Limb (tissue), 2 donors: ENCODE measurements around the gene TRAF7.

Source experiments
- DNase-seq, 2 donors: peaks; one replicate each; pipeline ENCODE4 v3.0.0-alpha.2; 2016; ENCODE audit errors: extremely low spot score in 2 of 2

The TRAF7 gene

DNA sequence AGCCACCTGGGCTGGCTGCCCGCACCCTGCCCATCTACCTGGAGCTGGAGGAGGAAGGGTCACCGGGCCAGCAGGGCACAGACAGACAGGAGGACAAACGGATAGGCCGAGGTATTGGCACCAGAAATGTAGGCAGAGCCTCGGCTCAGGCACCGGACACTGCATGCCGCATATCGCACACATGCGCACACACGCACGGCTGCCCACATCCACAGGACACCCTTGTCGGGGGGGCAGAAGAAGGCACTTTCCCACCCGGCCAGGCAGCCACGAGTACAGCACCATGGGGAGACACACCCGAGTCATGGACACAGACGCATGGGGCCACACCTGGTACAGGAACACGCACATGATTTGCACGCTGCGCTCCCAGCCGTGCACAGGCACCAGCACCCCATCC is 26.4 kb downstream of the TRAF7 start:
- no peak for DNase-seq

DNA sequence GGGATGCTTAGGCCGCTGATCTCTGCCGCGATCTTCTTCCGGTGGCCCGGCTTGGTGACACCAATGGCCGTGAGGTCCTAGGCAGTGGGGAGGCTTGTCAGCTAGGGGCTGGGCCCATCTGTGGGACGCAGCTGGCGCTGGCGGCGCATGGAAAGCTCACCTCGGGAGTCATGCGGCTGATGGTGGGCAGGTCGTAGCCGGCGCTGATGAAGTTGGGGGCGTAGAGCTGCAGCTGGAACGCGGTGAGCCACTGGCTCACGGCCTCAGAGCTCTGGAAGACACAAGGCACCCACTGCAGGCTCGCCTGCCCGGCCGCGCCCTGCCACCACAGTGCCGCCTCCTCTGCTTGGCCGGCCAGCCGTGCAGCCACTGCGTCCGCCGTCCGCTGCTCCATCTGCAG is 28.1 kb downstream of the TRAF7 start:
- no peak for DNase-seq

DNA sequence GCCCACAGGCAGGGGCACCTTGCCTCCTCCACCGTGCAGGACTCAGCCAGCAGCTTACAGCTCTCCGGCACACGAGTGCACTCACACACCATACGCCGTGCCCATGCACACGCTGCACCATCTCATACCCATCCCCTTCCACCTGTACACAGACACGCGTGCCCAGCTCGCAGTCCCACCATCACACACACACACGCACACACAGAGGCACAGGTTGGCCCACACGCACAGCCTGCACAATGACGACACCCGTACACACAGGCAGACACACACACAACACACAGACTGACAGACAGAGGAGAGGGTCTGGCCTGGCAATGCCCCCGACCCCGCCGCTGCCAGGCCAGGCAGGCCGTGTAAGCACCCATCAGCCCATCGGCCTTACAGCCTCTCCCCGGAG is 28.8 kb downstream of the TRAF7 start:
- no peak for DNase-seq

DNA sequence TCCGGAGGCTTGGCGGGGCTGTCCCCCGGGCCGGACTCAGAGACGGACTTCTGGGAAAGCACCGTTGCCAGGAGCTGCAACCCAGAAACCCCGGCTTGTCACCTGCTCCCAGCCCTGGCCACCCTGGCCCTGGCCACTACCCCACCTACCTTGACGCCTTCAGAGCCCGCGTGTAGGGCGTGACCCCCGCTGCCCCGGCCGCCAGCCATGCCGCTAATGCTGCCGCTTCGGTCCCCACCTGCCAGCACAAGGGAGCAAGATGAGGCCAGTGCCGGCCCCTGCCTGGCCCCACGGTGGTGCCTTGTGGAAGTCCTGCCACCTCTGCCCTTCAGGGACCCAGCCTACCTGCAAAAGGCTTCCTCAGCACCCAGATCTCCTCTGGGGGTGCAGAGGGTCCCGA is 29.4 kb downstream of the TRAF7 start:
- no peak for DNase-seq

DNA sequence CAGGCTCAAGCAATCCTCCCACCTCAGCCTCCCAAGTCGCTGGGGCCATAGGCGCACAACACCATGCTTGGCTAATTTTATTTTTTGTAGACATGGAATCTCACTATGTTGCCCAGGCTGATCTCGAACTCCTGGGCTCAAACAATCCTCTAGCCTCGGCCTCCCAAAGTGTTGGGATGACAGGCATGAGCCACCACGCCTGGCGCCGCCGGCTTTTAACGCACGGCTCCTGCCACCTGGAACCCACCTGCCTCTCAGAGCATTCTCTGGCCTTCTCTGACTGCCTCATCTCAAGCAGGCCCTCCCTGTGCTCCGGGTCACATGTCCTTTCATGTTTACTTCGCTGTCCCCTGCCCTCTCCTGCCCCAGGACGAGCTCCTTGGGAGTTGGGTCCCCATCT is 30.5 kb downstream of the TRAF7 start:
- DNase-seq = no peak

DNA sequence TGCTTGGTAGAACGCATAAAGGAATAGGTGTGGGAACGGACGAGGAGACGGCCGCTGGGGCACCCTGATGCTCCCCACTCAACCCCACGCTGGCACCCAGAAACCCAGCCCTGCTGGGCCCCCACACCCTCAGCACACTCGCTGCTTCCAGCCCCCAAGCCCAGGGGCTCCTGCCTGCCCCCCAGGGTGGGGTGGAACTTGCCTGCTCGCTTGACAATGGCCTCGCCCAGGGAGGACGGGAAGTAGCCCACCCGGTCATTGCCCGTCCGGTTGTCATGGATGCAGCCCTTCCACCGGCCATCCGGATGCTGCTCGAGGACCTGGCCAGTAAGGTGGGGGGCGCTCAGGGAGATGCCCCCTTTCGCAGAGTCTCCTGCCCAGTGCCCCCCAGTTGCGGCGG is 30.9 kb downstream of the TRAF7 start:
- DNase-seq = no peak

DNA sequence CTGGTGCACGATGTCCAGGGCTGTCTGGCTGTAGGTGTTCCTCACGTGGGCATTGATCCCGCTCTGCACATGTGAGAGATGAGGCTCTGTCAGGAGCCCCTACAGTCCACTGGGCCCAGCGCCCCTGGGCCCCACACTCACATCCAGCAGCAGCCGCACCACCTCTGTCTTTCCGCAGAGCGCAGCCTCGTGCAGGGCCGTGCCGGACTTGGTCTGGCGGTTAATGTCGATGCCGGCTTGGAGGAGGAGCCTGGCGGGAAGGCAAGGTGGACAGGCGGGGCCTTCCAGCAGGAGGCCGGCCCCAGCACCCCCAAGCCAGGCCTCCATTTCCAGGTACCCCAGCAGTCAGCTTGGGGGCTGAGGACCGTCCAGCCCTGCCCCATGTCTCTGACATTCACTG is 31.6 kb downstream of the TRAF7 start:
- no peak for DNase-seq

DNA sequence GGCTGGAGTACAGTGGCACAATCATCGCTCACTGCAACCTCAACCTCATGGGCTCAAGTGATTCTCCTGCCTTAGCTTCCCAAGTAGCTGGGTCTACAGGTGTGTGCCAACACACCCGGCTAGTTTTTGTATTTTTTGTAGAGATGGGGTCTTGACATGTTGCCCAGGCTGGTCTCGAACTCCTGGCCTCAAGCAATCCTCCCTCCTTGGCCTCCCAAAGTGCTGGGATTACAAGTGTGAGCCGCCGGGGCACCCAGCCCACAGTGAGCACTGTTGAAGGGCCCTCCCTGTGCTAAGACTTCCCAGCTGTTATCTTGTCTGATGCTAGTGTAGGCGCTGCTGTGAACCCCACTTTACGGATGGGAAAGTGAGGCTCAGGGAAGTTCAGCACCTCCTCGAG is 32.8 kb downstream of the TRAF7 start:
- no peak for DNase-seq

DNA sequence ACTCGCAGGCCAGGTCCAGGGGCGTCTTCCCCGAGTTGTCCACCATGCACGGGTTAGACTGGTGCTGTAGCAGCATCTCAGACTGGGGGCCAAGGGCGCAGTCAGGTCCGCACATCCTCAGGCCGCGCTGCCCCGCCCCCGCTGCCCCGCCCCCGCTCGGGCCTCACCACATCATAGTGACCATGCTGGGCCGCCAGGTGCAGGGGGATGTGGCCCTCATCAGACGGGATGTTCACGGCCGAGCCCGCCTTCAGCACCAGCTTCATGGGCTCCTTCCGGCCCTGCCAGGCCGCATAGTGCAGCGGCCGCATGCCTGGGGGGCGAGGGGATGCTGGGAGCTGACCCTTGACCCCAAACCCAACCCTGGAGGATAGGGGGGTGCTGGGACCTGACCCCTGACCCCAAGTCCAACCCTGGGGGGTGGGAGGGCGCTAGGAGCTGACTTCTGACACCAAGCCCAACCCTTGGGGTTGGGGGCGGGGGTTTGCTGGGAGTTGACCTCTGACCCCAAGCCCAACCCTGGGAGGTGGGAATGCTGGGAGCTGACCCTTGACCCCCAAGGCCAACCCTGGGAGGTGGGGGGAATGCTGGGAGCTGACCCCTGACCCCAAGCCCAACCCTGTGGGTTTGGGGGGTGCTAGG is 33.8 kb downstream of the TRAF7 start:
- no peak for DNase-seq

DNA sequence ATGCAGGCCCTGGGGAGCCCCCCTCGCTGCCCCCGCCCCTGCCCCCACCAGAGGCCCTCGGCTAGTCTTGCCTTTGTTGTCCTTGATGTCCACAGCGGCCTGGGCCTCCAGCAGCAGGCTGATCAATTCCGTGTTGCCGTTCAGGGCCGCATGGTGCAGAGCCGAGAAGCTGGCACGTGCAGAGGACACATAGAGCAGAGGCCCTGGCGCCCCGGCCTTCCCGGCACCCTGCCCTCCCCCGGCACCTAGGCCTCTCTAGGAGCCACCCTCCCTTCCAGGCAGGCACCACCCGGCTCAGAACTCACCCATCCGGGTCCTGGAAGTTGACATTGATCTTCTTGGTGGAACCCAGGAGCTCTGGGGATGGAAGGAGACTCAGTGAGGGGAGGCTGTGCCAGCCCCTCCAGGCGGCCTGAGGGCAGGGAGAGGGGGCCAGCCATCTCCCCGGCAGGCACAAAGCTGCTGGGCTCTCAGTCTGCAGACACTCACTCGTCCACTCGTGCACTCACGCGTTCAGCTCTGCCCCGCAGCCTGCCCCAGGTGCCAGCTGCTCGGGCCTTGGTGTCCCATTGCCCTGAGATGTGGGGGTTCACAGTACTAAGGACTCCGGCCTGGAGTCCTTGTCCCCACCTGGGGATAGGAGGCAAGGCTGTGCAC is 34.5 kb downstream of the TRAF7 start:
- no peak for DNase-seq

DNA sequence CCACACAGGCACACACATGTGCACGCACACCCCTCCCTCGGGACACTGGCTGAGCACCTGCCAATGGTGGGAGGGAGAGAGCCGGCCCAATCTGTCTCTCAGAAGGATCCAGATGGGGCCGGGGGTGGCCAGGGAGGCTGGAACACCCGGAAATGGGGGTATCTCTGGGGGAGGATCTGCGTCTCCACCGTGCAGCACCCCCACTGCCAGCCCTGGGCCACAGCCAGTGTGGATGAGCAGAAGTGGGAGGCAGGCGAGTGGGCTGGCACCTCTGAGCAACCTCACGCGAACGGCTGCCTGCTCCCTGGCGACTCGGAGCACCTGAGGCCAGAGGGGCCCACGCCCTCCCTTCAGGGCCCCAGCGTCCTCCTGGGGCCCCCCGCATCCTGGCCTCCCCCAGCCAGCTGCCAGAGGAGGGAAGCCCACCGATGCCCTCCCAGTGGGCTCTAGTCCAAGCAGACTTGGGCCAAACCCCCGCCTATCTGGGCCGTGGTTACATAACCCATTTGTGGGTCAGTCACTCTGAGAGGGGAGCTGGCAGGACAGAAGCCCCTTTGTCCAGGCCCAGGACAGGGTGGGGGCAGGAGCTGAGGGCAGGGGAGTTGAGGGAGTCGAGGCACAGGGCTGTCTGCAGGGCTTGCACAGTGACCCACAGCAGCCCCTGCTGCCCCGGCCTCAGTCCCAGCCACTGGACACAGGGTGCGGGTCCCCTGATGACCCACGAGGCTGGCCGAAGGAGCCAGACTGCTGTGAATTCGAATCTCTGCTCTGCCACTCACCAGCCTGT is 35.3 kb downstream of the TRAF7 start:
- no peak for DNase-seq

DNA sequence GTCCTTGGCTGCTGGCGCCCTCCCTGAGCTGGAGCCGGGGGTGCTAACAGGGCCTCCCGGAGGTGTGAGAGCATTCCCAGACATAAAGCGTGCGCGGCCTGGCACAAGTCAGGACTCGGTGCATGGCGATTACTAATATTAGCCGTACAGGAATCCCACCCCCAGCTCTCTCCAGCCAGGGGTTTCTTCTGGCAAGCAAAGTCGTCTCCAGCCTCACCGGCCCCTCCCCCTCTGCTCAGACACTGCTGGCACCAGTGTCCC is 35.8 kb downstream of the TRAF7 start:
- DNase-seq = no peak

DNA sequence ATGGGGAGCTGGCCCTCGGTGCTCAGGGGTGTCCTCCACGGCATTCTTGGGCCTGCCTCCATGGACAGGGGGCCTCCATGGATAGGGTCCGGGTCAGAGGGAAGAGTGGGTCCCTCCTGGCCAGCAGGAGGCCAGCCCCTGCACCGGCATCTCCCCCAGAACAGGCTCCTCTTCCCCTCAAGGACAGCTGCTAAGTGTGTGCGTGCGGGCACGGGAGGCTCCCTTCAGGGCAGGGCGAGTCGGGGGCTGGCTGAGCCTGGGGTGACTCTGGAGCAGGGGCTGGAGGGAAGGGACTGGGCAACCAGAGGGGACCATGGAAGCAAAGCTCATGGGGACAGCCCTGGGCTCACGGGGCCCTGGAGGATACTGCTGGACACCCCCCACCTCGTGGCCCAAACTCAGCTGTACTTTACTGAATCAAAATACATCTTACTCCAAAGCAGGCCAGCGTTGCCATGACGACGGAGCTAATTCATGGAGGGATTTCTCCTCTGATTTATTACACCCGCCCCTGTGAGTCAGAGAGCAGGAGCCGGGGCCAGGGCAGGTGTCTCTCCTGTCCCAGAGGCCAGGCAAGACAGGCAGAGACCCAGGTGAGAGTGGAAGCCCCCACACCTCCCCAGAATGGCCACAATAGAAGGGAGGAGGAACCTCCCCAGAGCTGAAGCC is 38.7 kb downstream of the TRAF7 start:
- no peak for DNase-seq

DNA sequence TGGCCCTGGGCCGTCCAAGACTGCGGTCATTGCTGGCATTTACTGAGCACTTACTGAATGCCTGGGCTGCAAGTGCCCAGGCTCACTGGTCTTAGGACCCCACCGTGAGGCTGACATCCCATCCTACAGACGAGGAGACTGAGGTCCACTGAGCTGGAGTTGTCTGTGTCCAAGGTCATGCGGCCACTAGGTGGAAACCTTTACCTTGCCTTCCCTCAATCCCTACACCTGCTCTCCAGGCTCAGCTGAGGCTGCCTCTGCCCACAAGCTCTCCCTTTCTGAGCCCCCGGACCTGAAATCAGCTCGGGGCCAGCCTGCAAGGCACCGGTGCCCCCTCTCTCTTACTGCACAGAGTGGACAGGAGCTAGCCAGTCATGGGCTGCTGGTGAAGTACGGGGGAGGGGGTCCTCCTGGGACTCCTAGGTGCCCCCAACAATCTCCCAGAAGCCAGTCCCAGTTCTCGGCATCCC is 39.3 kb downstream of the TRAF7 start:
- DNase-seq = peak in 1 of 2 donors; percentile 60

DNA sequence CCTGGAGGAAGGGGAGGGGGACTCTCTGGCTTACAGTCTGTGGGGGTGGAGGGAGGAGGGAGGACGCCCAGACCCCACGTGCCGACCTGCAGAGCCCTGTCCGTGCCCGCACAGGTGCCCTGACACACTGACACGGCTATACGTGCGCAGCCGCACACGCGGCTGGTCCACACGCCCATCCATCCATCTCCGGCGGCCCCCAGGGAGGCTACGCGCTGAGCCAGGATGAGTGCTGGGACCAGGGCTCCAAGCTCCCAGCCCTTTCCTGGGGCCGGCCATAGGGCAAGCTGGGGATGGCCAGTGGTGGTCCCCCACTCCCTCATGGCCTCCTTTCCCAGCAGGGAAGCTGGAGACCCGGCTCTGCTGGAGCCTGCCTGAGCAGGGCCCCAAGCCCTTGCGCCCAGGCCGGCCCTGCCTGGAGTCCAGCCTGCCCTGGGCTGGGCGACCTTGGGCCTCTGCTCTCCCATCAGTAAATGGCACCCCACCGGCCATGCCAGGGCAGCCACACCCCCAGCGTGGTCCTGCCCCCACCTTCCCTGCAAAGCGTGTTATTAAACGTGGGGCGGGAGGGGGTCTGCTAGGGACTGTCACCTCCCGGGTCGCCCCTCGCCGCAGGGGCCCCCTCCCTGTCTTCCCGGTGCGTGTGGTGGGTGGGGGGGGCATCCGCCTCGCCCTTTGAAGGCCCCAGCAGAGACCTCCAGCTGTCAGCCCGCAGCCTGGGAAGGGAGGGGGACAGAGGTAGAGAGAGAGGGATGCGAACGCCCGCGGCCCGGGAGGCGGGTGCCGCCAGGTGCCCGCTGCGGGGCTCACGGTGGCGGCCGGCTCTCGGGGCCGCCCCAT is 40.0 kb downstream of the TRAF7 start:
- DNase-seq = no peak

DNA sequence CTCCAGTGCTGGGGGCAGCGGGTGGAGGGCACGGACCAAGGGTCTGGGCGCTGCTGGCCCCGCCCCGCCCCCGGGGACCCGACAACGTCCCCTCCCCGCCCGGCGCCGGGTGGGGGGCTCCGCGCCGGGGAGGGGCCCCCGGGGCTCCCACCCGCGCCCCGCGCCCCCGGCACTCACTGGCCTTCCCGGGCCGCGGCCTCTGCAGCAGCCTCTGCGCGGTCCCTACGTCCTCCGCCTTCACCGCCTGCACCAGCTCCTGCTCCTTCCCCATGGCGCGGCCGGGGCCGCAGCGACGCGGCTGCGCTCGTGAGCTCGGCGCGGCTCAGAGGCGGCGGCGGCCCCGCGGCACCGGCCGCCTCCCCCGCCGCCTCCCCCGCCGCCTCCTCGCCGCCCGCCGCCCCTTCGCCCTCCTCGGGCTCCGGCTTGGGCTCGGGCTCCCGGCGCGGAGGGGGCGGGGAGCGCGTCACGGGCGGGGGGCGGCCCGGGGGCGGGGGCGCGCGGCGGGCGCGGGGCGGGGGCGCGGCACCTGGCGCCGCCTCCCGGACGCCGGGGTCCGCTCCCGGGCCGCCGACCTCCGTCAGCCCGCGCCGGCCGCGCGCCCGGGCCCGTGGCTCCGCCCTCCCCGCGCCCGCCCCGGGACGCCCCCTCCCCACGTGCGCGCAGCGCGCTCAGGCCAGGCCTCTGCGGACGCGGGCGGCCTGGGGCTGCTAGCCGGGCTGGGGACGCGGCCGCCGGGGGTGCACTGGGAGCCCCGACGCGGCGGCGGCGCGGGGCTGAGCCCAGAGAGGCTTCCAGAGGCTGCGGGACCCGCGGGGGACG is 40.8 kb downstream of the TRAF7 start, which contains the start of gene CASKIN1:
CASKIN1 (minus strand) TSS at position 444 of the 819 bp plus-strand sequence; CDS start at position 271, 173 bp downstream.
- no peak for DNase-seq

DNA sequence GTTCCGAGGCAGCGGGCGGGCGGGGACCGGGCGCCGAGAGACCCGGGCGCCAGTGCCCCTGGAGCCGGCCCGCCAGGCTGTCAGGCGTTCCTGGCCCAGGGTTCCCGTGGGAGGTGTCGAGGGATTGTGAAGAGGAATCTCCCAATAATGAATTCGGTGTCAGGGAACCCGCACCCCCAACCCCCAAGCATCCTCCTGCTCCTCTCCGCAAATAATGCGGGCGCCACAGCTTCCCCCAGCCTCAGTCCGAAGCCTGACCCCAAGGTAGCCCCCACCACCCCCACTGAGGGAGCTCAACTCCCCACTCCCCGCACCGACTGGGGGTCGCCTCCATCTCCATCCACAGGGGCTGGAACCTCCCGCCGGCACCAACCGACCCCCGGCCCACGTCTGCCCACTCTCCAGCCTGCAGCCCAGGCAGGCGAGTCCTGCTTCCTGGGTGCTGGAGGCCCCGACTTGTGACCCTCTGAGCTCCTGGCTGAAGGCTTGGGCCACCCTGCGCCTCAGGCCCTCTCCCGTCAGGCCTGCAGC is 41.5 kb downstream of the TRAF7 start:
- no peak for DNase-seq

DNA sequence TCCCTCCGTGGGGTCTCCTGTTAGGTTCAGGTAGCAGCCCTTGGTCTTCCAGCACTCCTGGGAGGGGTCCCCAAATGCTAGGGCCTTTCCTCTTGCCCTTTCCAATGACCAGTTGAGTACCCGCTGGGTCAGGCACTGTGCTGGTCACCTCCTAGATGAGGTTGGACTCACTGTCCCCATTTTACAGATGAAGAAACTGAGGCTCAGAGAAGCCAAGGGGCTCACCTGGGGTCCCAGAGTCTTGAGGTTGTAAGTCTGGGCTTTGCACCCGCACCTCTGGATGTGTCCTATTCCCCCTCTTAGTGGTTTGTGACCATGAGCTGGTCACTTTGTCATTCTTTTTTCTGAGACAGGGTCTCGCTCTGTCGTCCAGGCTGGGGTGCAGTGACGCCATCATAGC is 42.2 kb downstream of the TRAF7 start:
- no peak for DNase-seq

DNA sequence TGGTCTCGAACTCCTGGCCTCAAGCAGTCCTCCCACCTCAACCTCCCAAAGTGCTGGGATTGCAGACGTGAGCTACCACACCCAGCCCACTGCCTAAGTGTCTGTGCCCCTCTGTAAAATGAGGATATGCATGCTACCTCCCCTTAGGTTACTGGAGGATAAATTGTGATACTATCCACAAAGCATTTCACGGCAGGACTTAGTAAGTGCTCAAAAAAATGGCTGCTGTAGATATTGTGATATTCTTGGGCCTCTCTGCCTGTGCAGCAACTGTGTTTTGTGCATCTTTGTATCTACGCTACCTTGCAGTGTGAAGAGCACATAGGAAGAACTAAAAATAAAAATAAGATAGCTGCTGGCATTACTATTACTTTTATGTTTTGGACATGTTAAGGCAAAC is 42.7 kb downstream of the TRAF7 start:
- no peak for DNase-seq

DNA sequence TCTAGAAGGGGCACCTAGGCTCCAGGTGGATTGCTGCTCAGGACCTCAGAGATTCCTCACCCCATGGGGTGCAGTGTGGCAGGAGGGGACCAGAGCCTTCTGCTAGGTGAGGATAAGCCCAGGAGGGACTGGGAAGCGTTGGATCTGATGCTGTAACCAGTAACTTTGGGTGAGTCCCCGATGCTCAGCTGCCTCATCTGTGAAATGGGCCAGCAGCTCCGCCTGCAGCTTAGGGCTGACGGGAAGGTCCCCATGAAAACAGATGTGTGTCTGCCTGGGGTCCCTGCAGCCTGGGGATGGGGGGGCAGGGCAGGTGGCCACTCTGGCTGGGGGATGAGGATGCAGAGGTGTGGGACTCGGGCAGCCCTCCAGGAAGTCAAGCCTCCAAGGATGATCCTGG is 43.5 kb downstream of the TRAF7 start:
- DNase-seq = no peak
